Left ventricle myocardium inferior (tissue), 1 donor: ENCODE measurements around the gene DEPDC5. TPM values are rescaled to one million over a fixed set of nuclear protein-coding genes. Genes with fewer than 3 reads are reported as not detected.
A peak's percentile ranks its signal among the peaks of the same experiment; 100 is the strongest.

Experiments
- DNase-seq: peaks from one replicate; pipeline ENCODE4 v3.0.0-alpha.2; 2020
- H3K27ac ChIP-seq: fragments of 200-600 bp; replicated peaks from 2 replicates; pipeline ENCODE4 v1.8.0; 2021
- H3K27me3 ChIP-seq: fragments of 200-600 bp; 2 replicates; pipeline ENCODE4 v1.8.0; 2021; ENCODE audit warnings: low read depth
- H3K36me3 ChIP-seq: fragments of 200-600 bp; 2 replicates; pipeline ENCODE4 v1.8.0; 2021
- H3K4me1 ChIP-seq: fragments of 200-600 bp; 2 replicates; pipeline ENCODE4 v1.8.0; 2021
- H3K4me3 ChIP-seq: fragments of 200-600 bp; 2 replicates; pipeline ENCODE4 v1.8.0; 2021; ENCODE audit warnings: mild to moderate bottlenecking, moderate library complexity
- H3K9me3 ChIP-seq: fragments of 200-600 bp; replicated peaks from 2 replicates; pipeline ENCODE4 v1.8.0; 2021
- intact Hi-C: fragments of 100-400 bp; cut with micrococcal nuclease; formaldehyde crosslinking; loops from one replicate; pipeline ENCODE4 v1.11.0; 2022
- total RNA-seq: library from RNA; stranded (reverse); fragmentation: NEBNext Ultra II Directional; extraction: Animal tissue kit (Norgen Biotek cat#: 25700); gene quantifications from one replicate; pipeline ENCODE4 v1.2.1, GENCODE V29; 2021
- TF ChIP-seq, protein P1 (sequence below): fragments of 200-600 bp; IDR thresholded peaks from 2 replicates; pipeline ENCODE4 v1.8.0; 2021; ENCODE audit warnings: antibody characterized with exemption, mild to moderate bottlenecking, borderline replicate concordance
- donor health status: DM: no; HTN: yes; CAD: no; lungs with severe emphysema.

DEPDC5 gene
- total RNA-seq, 1 donor from 2014 or later: 11.4 TPM

DNA sequence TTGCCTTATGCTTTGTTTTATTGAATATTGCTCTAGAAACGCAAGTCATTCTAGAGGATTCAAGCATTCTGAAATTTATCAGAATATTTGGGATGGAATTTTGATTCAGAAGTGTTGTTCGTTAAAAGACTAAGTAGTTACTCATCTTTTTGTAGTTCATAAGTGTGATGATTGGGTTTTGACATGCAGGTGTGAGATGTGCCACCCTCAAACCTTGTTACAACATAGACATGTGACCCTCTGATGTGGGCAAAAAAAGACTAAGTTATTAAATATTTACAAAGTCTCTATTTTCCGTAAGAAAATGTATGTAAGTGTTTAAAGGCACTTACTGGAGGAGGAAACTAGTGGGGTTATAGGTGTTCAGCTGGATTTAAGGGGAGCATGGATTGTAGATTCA lies 199.4 kb downstream of the DEPDC5 start:
- Histone ChIP-seq H3K36me3 (peaks cover 38% of the 10 kb centered on the region), H3K4me1 (peaks cover 73% of the 10 kb centered on the region), H3K27me3 (no peaks in the 10 kb centered on the region), H3K4me3 (no peak overlapping the region), H3K27ac (peak overlapping the region; percentile 70), H3K9me3 (no peaks in the 10 kb centered on the region)
- intact Hi-C loops: loop anchor here (2.0 kb wide), 1 partner anchor 16 kb away; no protein-coding TSS in a partner anchor
- TF ChIP-seq, protein P1, sequence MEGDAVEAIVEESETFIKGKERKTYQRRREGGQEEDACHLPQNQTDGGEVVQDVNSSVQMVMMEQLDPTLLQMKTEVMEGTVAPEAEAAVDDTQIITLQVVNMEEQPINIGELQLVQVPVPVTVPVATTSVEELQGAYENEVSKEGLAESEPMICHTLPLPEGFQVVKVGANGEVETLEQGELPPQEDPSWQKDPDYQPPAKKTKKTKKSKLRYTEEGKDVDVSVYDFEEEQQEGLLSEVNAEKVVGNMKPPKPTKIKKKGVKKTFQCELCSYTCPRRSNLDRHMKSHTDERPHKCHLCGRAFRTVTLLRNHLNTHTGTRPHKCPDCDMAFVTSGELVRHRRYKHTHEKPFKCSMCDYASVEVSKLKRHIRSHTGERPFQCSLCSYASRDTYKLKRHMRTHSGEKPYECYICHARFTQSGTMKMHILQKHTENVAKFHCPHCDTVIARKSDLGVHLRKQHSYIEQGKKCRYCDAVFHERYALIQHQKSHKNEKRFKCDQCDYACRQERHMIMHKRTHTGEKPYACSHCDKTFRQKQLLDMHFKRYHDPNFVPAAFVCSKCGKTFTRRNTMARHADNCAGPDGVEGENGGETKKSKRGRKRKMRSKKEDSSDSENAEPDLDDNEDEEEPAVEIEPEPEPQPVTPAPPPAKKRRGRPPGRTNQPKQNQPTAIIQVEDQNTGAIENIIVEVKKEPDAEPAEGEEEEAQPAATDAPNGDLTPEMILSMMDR: no peak
- no peak for DNase-seq

DNA sequence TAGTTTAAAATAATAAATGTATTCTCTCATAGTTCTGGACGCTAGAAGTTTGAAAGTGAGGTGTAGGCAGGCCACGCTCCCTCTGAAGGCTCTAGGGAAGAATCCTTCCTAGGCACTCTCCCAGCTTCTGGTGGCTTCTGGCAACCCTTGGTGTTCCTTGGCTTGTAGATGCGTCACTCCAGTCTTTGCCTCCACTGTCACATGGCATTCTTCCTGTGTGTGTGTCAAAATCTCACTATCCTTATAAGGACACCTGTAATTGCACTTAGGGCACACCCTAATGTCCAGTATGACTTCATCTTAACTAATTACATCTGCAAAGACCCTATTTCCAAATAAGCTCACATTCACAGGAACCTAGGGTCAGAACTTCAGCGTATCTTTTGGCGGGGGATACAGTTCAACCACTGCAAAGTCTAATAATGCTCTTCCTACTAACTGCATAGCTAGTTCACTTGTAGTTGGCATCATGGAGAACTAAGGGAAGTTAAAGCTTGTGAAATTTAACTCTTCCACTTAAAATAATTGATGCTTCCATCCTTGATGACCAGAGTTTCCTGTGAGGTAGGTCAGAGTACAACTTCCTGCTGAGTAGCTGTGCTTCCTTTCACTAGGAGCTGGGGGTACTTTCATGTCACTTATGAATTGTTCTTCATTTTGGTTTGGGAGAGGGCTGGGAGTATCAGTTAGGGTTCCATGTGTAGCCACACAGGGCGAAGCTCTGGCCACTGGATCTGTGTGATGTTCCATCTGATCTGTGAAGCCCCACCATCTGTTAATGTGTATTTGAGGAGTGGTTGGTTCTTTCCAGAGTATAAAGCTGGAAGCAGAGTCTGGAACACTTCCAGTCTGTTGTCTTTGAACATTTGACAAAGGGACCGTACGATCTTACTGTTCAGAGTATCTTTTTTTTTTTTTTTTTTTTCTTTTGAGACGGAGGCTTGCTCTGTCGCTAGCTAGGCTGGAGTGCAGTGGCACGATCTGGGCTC lies 201.0 kb downstream of the DEPDC5 start:
- Histone ChIP-seq H3K9me3 (no peaks in the 10 kb centered on the region), H3K27me3 (no peaks in the 10 kb centered on the region), H3K27ac (peak overlapping the region; percentile 70), H3K36me3 (peaks cover 28% of the 10 kb centered on the region), H3K4me3 (no peak overlapping the region), H3K4me1 (peaks cover 57% of the 10 kb centered on the region)
- TF ChIP-seq, protein P1: no peak
- intact Hi-C loops: no loop called here
- no peak for DNase-seq

DNA sequence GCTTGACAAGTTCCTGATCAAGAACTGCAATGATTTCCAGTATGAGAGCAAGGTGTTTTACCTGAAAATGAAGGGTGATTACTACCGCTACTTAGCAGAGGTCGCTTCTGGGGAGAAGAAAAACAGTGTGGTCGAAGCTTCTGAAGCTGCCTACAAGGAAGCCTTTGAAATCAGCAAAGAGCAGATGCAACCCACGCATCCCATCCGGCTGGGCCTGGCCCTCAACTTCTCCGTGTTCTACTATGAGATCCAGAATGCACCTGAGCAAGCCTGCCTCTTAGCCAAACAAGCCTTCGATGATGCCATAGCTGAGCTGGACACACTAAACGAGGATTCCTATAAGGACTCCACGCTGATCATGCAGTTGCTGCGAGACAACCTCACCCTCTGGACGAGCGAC lies 202.5 kb downstream of the DEPDC5 start:
- intact Hi-C loops: no loop called here

More for the DNA sequence above, 202.5 kb downstream of the DEPDC5 start:
- Histone ChIP-seq H3K4me3 (no peak overlapping the region), H3K36me3 (peaks cover 28% of the 10 kb centered on the region), H3K27me3 (no peaks in the 10 kb centered on the region), H3K4me1 (peaks cover 42% of the 10 kb centered on the region), H3K27ac (no peak overlapping the region), H3K9me3 (no peaks in the 10 kb centered on the region)
- no peak for DNase-seq
- TF ChIP-seq, protein P1: no peak

Other genes with a start within 250 kb of the DEPDC5 start
- 18.1 TPM for gene PISD, start 91.8 kb upstream of the DEPDC5 start, total RNA-seq
- 14.3 TPM for gene PRR14L, start 3.9 kb upstream of the DEPDC5 start, total RNA-seq
- gene YWHAH, start 190.5 kb downstream of the DEPDC5 start, total RNA-seq: 67.2 TPM